MCF 10A (cell line): ENCODE results near the gene PITX1. TPM values are rescaled to one million over a fixed set of nuclear protein-coding genes. Genes with fewer than 3 reads are reported as not detected.

Experiments used
- BruUV-seq: library from RNA; stranded (reverse); fragments of 400-500 nt; replicated peaks from 2 replicates; lab custom pipeline; 2021; lab: Mats Ljungman, UMichigan
- CTCF ChIA-PET: fragments of 300-600 bp; sonication (Branson Sonifier 250); formaldehyde crosslinking; extraction: SDS; loops from one replicate; lab custom pipeline; 2021; ENCODE audit warnings: antibody characterized with exemption, inconsistent platforms; lab: Yijun Ruan, JAX
- POLR2A ChIA-PET: fragments of 300-600, 350-650 bp; sonication (Branson Sonifier 250); formaldehyde crosslinking; extraction: SDS; loops from one replicate; lab custom pipeline; 2020; ENCODE audit warnings: antibody characterized with exemption, inconsistent platforms; lab: Yijun Ruan, JAX
- DNase-seq: peaks from one replicate; pipeline ENCODE4 v3.0.0-alpha.2; 2018; ENCODE audit not compliant: unreplicated experiment
- H3K27ac Mint-ChIP-seq: one replicate; pipeline ENCODE4 v1.8.0; 2022; ENCODE audit warnings: mild to moderate bottlenecking, low read depth, mixed read lengths; ENCODE audit not compliant: unreplicated experiment
- H3K27me3 Mint-ChIP-seq: one replicate; pipeline ENCODE4 v1.8.0; 2022; ENCODE audit warnings: mixed read lengths; ENCODE audit not compliant: insufficient read depth, unreplicated experiment
- H3K36me3 Mint-ChIP-seq: one replicate; pipeline ENCODE4 v1.8.0; 2022; ENCODE audit warnings: mild to moderate bottlenecking, moderate library complexity, mixed read lengths; ENCODE audit not compliant: insufficient read depth, unreplicated experiment
- H3K4me1 Mint-ChIP-seq: one replicate; pipeline ENCODE4 v1.8.0; 2022; ENCODE audit warnings: mixed read lengths; ENCODE audit not compliant: insufficient read depth, unreplicated experiment
- H3K4me3 Mint-ChIP-seq: one replicate; pipeline ENCODE4 v1.8.0; 2022; ENCODE audit warnings: mild to moderate bottlenecking, moderate library complexity, mixed read lengths; ENCODE audit not compliant: unreplicated experiment
- H3K9me3 Mint-ChIP-seq: one replicate; pipeline ENCODE4 v1.8.0; 2022; ENCODE audit warnings: mixed read lengths; ENCODE audit not compliant: unreplicated experiment
- intact Hi-C: fragments of 100-400 bp; cut with micrococcal nuclease; formaldehyde crosslinking; loops from 2 replicates; pipeline ENCODE4 v1.14.1; 2022
- total RNA-seq: library from RNA; stranded (reverse); gene quantifications from 2 replicates; pipeline ENCODE4 v1.2.3, GENCODE V29; 2022
- TF ChIP-seq, protein P1 (sequence below): fragments of 200-600 bp; IDR thresholded peaks from one replicate; pipeline ENCODE4 v1.8.0; 2022; ENCODE audit warnings: antibody characterized with exemption, mild to moderate bottlenecking; ENCODE audit not compliant: unreplicated experiment

PITX1 gene
- total RNA-seq, 1 experiment from 2014 or later: 42.9 TPM

- H3K36me3 Mint-ChIP-seq: peaks cover 7% of the 10 kb centered on the region
- H3K4me1 Mint-ChIP-seq: no peaks in the 10 kb centered on the region
- BruUV-seq: no TSS peak
- ChIA-PET CTCF (interaction anchor here (0.6 kb wide), 3 partner anchors 127 to 141 kb away, joined by 3 read pairs; no protein-coding TSS in a partner anchor), POLR2A (interaction anchor here (1.1 kb wide), 1 partner anchor 93 kb away, joined by 3 read pairs; no protein-coding TSS in a partner anchor)
- no peak overlapping the region for H3K27ac Mint-ChIP-seq
- TF ChIP-seq, protein P1, sequence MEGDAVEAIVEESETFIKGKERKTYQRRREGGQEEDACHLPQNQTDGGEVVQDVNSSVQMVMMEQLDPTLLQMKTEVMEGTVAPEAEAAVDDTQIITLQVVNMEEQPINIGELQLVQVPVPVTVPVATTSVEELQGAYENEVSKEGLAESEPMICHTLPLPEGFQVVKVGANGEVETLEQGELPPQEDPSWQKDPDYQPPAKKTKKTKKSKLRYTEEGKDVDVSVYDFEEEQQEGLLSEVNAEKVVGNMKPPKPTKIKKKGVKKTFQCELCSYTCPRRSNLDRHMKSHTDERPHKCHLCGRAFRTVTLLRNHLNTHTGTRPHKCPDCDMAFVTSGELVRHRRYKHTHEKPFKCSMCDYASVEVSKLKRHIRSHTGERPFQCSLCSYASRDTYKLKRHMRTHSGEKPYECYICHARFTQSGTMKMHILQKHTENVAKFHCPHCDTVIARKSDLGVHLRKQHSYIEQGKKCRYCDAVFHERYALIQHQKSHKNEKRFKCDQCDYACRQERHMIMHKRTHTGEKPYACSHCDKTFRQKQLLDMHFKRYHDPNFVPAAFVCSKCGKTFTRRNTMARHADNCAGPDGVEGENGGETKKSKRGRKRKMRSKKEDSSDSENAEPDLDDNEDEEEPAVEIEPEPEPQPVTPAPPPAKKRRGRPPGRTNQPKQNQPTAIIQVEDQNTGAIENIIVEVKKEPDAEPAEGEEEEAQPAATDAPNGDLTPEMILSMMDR: no peak
- no peaks in the 10 kb centered on the region for H3K27me3 Mint-ChIP-seq
- intact Hi-C loops: no loop called here
- H3K4me3 Mint-ChIP-seq: no peak overlapping the region
- no peaks in the 10 kb centered on the region for H3K9me3 Mint-ChIP-seq
- DNase-seq: no peak
Observed at GRCh38 chr5:135045488-135045887, 11.5 kb upstream of the PITX1 start.

GRCh38 chr5:135042595-135042994 is 8.6 kb upstream of the PITX1 start:
- H3K4me1 Mint-ChIP-seq: no peaks in the 10 kb centered on the region
- CTCF ChIA-PET: interaction anchor here (0.6 to 0.7 kb wide), 2 partner anchors 212 to 512 kb away, joined by 3 to 4 read pairs; no protein-coding TSS in a partner anchor
- H3K27ac Mint-ChIP-seq: no peak overlapping the region
- H3K4me3 Mint-ChIP-seq: no peak overlapping the region
- BruUV-seq: no TSS peak
- TF ChIP-seq, protein P1: no peak
- POLR2A ChIA-PET: interaction anchor here (0.6 to 1.2 kb wide), 2 partner anchors 14 to 416 kb away, joined by 3 read pairs; no protein-coding TSS in a partner anchor
- H3K9me3 Mint-ChIP-seq: no peaks in the 10 kb centered on the region
- no peaks in the 10 kb centered on the region for H3K36me3 Mint-ChIP-seq
- no peaks in the 10 kb centered on the region for H3K27me3 Mint-ChIP-seq
- DNase-seq: no peak
- intact Hi-C loops: no loop called here

DNA sequence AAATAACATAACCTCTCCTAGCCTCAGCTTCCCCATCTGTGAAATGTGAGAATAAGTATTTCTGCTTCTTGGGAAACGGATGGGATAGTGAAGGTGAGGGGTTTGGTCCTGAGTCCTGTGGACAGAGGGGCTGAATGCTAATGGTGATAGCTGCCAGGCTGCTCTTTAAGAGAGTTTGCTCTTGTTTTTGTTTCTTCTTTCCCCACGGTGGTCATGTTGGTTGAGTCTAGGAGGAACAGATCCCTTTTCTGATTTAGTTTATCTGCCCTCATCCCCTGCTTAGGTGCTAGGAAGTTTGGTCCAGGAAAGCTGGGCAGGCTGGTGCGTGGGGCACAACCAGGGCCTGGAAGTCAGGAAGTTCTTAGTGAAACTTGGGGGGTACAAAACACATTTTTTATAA is 7.7 kb upstream of the PITX1 start:
- H3K27me3 Mint-ChIP-seq: no peaks in the 10 kb centered on the region
- H3K36me3 Mint-ChIP-seq: no peaks in the 10 kb centered on the region
- H3K9me3 Mint-ChIP-seq: no peaks in the 10 kb centered on the region
- no peak overlapping the region for H3K27ac Mint-ChIP-seq
- BruUV-seq: no TSS peak
- H3K4me1 Mint-ChIP-seq: no peaks in the 10 kb centered on the region
- TF ChIP-seq, protein P1: no peak
- H3K4me3 Mint-ChIP-seq: no peak overlapping the region
- CTCF ChIA-PET: no interaction called here
- POLR2A ChIA-PET: no interaction called here
- DNase-seq: no peak
- intact Hi-C loops: no loop called here

- H3K27ac Mint-ChIP-seq: no peak overlapping the region
- TF ChIP-seq, protein P1: no peak
- ChIA-PET POLR2A (no interaction called here), CTCF (no interaction called here)
- no peaks in the 10 kb centered on the region for H3K4me1 Mint-ChIP-seq
- H3K27me3 Mint-ChIP-seq: no peaks in the 10 kb centered on the region
- no peaks in the 10 kb centered on the region for H3K36me3 Mint-ChIP-seq
- H3K9me3 Mint-ChIP-seq: no peaks in the 10 kb centered on the region
- no peak for DNase-seq
- BruUV-seq: no TSS peak
- H3K4me3 Mint-ChIP-seq: no peak overlapping the region
- intact Hi-C loops: no loop called here
Observed at GRCh38 chr5:135041145-135041587, 7.1 kb upstream of the PITX1 start.
